HEK293T (cell line): ENCODE data around the gene RNFT2.

ENCODE experiments used
- CTCF ChIA-PET: fragments of 350-600 bp; formaldehyde crosslinking; extraction: SDS; loops from one replicate; lab custom pipeline; 2021; ENCODE audit warnings: antibody characterized with exemption, inconsistent platforms; lab: Yijun Ruan, JAX
- POLR2A ChIA-PET: fragments of 350-600 bp; formaldehyde crosslinking; extraction: SDS; loops from one replicate; lab custom pipeline; 2020; ENCODE audit warnings: antibody characterized with exemption, inconsistent platforms; lab: Yijun Ruan, JAX
- DNase-seq: peaks from one replicate; pipeline ENCODE4 v3.0.0; 2012; ENCODE audit warnings: mixed read lengths; ENCODE audit errors: extremely low spot score
- ARNT ChIP-seq: fragments of 450-650 bp; IDR thresholded peaks from 2 replicates; pipeline ENCODE4 v1.6.1; 2017; ENCODE audit warnings: mild to moderate bottlenecking
- BHLHE40 ChIP-seq: fragments of 450-650 bp; IDR thresholded peaks from 2 replicates; pipeline ENCODE4 v1.6.1; 2016; ENCODE audit warnings: mild to moderate bottlenecking, moderate library complexity, borderline replicate concordance
- CTBP1 ChIP-seq: fragments of 450-650 bp; IDR thresholded peaks from 2 replicates; pipeline ENCODE4 v1.6.1; 2016; ENCODE audit warnings: borderline replicate concordance
- ELF4 ChIP-seq: fragments of 450-650 bp; IDR thresholded peaks from 2 replicates; pipeline ENCODE4 v1.6.1; 2017; ENCODE audit warnings: antibody characterized with exemption
- FOXA1 ChIP-seq: fragments of 450-650 bp; IDR thresholded peaks from 2 replicates; pipeline ENCODE4 v1.6.1; 2016; ENCODE audit warnings: mild to moderate bottlenecking
- FOXK2 ChIP-seq: fragments of 450-650 bp; IDR thresholded peaks from 2 replicates; pipeline ENCODE4 v1.6.1; 2016; ENCODE audit warnings: mild to moderate bottlenecking
- FOXM1 ChIP-seq: fragments of 450-650 bp; IDR thresholded peaks from 2 replicates; pipeline ENCODE4 v1.6.1; 2017; ENCODE audit warnings: mild to moderate bottlenecking, borderline replicate concordance
- HDGF ChIP-seq: fragments of 450-650 bp; IDR thresholded peaks from 2 replicates; pipeline ENCODE4 v1.6.1; 2017; ENCODE audit warnings: antibody characterized with exemption, borderline replicate concordance
- L3MBTL2 ChIP-seq: fragments of 450-650 bp; conservative IDR thresholded peaks from 2 replicates; pipeline ENCODE4 v1.6.1; 2016; ENCODE audit warnings: mild to moderate bottlenecking
- LEF1 ChIP-seq: fragments of 450-650 bp; IDR thresholded peaks from 2 replicates; pipeline ENCODE4 v1.6.1; 2017; ENCODE audit warnings: mild to moderate bottlenecking, borderline replicate concordance
- NFRKB ChIP-seq: fragments of 450-650 bp; IDR thresholded peaks from 2 replicates; pipeline ENCODE4 v1.6.1; 2016; ENCODE audit warnings: mild to moderate bottlenecking, moderate library complexity
- SP1 ChIP-seq: fragments of 450-650 bp; IDR thresholded peaks from 2 replicates; pipeline ENCODE4 v1.6.1; 2017
- SUZ12 ChIP-seq: fragments of 450-650 bp; IDR thresholded peaks from 2 replicates; pipeline ENCODE4 v1.6.1; 2016; ENCODE audit warnings: mild to moderate bottlenecking
- TARDBP ChIP-seq: fragments of 450-650 bp; IDR thresholded peaks from 2 replicates; pipeline ENCODE4 v1.6.1; 2016
- ZNF384 ChIP-seq: fragments of 450-650 bp; IDR thresholded peaks from 2 replicates; pipeline ENCODE4 v1.6.1; 2016
- TF ChIP-seq, protein P1 (sequence below): fragments of 450-650 bp; IDR thresholded peaks from 2 replicates; pipeline ENCODE4 v1.6.1; 2016

RNFT2 gene

GRCh38 chr12:116803013-116803736 lies 65.1 kb downstream of the RNFT2 start:
- no peak for DNase-seq
- TF ChIP-seq BHLHE40 (no peak), FOXK2 (no peak), TARDBP (no peak), FOXA1 (no peak), SP1 (no peak), SUZ12 (no peak), CTBP1 (no peak), ZNF384 (no peak), ARNT (no peak), L3MBTL2 (no peak), LEF1 (no peak), NFRKB (no peak), HDGF (no peak), ELF4 (no peak), FOXM1 (no peak)
- TF ChIP-seq, protein P1, sequence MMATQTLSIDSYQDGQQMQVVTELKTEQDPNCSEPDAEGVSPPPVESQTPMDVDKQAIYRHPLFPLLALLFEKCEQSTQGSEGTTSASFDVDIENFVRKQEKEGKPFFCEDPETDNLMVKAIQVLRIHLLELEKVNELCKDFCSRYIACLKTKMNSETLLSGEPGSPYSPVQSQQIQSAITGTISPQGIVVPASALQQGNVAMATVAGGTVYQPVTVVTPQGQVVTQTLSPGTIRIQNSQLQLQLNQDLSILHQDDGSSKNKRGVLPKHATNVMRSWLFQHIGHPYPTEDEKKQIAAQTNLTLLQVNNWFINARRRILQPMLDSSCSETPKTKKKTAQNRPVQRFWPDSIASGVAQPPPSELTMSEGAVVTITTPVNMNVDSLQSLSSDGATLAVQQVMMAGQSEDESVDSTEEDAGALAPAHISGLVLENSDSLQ = no peak
- CTCF ChIA-PET = no interaction called here
- POLR2A ChIA-PET = no interaction called here

DNA sequence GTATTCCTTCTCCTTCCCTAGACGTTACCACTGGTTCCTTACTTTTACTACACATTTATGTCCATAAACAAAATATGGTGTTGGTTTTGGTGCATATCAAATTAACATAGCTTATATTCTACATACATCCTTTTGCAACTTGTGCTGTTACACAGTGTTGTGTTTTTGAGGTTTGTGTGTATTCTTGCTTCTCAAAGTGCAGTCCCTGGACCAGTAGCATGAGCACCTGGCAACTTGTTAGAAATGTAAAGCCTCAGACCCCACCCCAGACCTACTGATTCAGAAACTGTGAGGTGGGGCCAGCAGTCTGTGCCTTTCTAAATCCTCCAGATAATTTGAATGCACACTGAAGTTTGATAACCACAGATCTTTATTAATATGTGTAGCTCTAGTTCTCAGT lies 65.9 kb downstream of the RNFT2 start:
- ChIA-PET POLR2A (interaction anchor here (1.6 kb wide), 1 partner anchor 12 kb away, joined by 6 read pairs; no protein-coding TSS in a partner anchor), CTCF (no interaction called here)
- DNase-seq = no peak
- TF ChIP-seq CTBP1 = no peak
- TF ChIP-seq NFRKB = no peak
- no peak for TF ChIP-seq SP1
- TF ChIP-seq, protein P1 = no peak
- TF ChIP-seq ARNT = no peak
- TF ChIP-seq HDGF = no peak
- TF ChIP-seq TARDBP = no peak
- TF ChIP-seq FOXK2 = no peak
- no peak for TF ChIP-seq SUZ12
- TF ChIP-seq FOXA1 = no peak
- no peak for TF ChIP-seq FOXM1
- no peak for TF ChIP-seq ZNF384
- TF ChIP-seq L3MBTL2 = no peak
- no peak for TF ChIP-seq BHLHE40
- no peak for TF ChIP-seq LEF1
- TF ChIP-seq ELF4 = no peak

DNA sequence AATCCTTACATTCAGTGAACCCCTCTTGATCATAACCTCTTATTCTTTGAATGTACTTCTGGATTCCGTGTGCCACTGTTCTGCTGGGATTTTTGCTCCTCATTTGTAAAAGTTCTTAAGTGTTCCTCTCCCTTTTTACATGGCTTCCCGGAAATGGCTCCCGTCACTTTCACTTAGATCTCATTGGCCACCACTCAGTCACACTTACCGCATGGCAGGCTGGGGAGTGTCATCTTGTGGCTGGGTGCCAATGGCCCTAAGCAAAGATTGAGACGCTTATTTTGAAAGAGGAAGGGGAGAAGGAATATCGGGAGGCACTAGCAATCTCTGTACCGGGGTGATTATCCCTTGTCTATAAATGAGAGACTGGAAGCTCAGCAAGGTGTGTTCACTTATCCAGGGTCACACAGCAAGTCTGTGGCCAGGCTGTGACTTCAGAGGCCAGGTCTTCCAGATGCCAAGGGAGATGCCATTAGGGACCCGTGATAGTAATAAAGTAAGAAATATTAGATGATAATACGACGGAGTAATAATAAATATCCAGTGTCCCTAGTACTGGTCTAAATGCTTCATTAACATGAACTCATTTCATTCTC lies 68.8 kb downstream of the RNFT2 start:
- POLR2A ChIA-PET = no interaction called here

GRCh38 chr12:116807546-116807945 lies 69.4 kb downstream of the RNFT2 start:
- TF ChIP-seq SUZ12 (no peak), FOXM1 (no peak), HDGF (no peak), CTBP1 (no peak), ZNF384 (no peak), ARNT (no peak), FOXA1 (no peak), FOXK2 (no peak), L3MBTL2 (no peak), LEF1 (no peak), SP1 (no peak), BHLHE40 (no peak), NFRKB (no peak), ELF4 (no peak), TARDBP (no peak)
- TF ChIP-seq, protein P1 = no peak
- no peak for DNase-seq
- CTCF ChIA-PET = no interaction called here
- POLR2A ChIA-PET = no interaction called here

More for the DNA sequence above, 68.8 kb downstream of the RNFT2 start:
- no peak for DNase-seq
- TF ChIP-seq TARDBP (no peak), ELF4 (no peak), BHLHE40 (no peak), FOXM1 (no peak), SUZ12 (no peak), LEF1 (no peak), NFRKB (no peak), SP1 (no peak), ZNF384 (no peak), FOXK2 (no peak)
- TF ChIP-seq, protein P1 = no peak
- CTCF ChIA-PET = no interaction called here
